Endothelial cell of umbilical vein (primary cell): ENCODE results near the gene CPED1.

Experiments used
- CTCF ChIP-seq, 2 donors: IDR thresholded peaks; 1 replicate in 1 of 2; 2 replicates in 1 of 2; pipeline ENCODE4 v1.5.1; 2011; ENCODE audit warnings: low read length in 2 of 2, mild to moderate bottlenecking in 2 of 2, moderate library complexity in 2 of 2, control low read depth in 1 of 2, inconsistent platforms in 1 of 2, low read depth in 1 of 2; ENCODE audit not compliant: insufficient read depth in 1 of 2; ENCODE audit errors: extremely low read depth in 1 of 2
- EZH2 ChIP-seq: IDR thresholded peaks from 2 replicates; pipeline ENCODE4 v1.6.1; 2012; ENCODE audit warnings: borderline replicate concordance, low read depth, mild to moderate bottlenecking, moderate library complexity, low read length, inconsistent platforms; ENCODE audit not compliant: severe bottlenecking
- MYC ChIP-seq: IDR thresholded peaks from one replicate; pipeline ENCODE4 v1.6.1; 2011; ENCODE audit warnings: mild to moderate bottlenecking, low read depth, low read length
- POLR2A ChIP-seq: IDR thresholded peaks from 2 replicates; pipeline ENCODE4 v1.6.1; 2012; ENCODE audit warnings: low read depth, mild to moderate bottlenecking, control low read depth, low read length
- POLR2AphosphoS5 ChIP-seq: IDR thresholded peaks from 2 replicates; pipeline ENCODE4 v1.6.1; 2012; ENCODE audit warnings: low read depth, mild to moderate bottlenecking, control low read depth, low read length, moderate library complexity; ENCODE audit not compliant: insufficient read depth

- TF ChIP-seq POLR2A = no peak
- no peak for TF ChIP-seq EZH2
- no peak for TF ChIP-seq CTCF (IDR thresholded peaks at IDR 0.05; ENCODE audit: extremely low read depth in 1 of 2, insufficient read depth in 1 of 2, low read depth in 1 of 2, low read length in 2 of 2)
- no peak for TF ChIP-seq POLR2AphosphoS5
- no peak for TF ChIP-seq MYC
Observed at GRCh38 chr7:121078701-121079227, 90.3 kb downstream of the CPED1 start.
